ENCODE measurements around the gene MISP.
"Not testable (repeated sequence)": the region's sequence is repeated elsewhere in the genome, so short reads cannot be mapped to it uniquely, and the experiment has no call there.

MISP gene, protein sequence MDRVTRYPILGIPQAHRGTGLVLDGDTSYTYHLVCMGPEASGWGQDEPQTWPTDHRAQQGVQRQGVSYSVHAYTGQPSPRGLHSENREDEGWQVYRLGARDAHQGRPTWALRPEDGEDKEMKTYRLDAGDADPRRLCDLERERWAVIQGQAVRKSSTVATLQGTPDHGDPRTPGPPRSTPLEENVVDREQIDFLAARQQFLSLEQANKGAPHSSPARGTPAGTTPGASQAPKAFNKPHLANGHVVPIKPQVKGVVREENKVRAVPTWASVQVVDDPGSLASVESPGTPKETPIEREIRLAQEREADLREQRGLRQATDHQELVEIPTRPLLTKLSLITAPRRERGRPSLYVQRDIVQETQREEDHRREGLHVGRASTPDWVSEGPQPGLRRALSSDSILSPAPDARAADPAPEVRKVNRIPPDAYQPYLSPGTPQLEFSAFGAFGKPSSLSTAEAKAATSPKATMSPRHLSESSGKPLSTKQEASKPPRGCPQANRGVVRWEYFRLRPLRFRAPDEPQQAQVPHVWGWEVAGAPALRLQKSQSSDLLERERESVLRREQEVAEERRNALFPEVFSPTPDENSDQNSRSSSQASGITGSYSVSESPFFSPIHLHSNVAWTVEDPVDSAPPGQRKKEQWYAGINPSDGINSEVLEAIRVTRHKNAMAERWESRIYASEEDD

DNA sequence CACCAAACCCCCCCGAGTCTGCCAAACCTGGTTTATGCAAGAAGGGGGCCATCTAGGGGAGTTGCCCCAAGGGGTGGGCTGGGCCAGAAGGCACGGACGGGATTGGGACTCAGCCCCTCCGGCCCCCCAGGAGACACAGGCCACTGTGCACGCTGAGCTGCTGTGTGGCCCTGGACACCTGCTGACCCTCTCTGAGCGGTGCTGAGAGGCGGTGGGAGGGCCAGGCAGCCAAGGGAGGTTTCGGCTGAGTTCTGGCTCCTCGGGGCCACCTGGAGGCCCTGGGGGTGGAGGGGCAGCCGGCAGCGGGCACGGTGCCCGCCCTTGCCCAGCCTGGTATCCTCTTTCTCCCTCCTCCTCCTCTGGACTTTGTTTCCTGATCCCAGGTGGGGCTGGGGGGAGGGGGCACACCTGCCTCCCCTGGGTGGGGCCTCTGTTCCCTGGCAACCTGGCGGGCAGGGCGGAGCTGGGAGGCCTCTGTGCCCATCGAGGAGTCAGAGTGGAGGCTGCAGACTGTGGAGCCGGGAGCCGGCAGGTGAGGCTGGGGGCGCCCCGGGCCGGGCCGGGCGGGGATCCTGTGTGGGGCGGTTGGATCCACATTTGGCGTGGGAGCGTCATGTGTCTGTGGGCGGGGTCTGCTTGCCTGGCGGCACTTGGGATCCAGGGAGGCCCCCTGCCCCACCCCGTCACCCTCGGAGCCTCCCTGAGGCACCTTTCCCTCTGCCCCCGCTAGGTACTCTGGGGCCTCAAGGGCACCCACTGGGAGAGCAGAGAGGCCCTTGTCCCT lies at the start of gene MISP:
TSS of gene MISP (plus strand) at position 473 of the 784 bp plus-strand sequence. CDS start 5,835 bp downstream, outside the sequence.
- H3K4me3 ChIP-seq (ENCODE audit: low read depth, low read length): no peak within 1 kb of the TSS
- no peak for DNase-seq (ENCODE audit: low read depth)
- in situ Hi-C loops (cut with HindIII; ENCODE audit: low sequenced_read_pairs): no loop called here
- TF ChIP-seq, protein P1, sequence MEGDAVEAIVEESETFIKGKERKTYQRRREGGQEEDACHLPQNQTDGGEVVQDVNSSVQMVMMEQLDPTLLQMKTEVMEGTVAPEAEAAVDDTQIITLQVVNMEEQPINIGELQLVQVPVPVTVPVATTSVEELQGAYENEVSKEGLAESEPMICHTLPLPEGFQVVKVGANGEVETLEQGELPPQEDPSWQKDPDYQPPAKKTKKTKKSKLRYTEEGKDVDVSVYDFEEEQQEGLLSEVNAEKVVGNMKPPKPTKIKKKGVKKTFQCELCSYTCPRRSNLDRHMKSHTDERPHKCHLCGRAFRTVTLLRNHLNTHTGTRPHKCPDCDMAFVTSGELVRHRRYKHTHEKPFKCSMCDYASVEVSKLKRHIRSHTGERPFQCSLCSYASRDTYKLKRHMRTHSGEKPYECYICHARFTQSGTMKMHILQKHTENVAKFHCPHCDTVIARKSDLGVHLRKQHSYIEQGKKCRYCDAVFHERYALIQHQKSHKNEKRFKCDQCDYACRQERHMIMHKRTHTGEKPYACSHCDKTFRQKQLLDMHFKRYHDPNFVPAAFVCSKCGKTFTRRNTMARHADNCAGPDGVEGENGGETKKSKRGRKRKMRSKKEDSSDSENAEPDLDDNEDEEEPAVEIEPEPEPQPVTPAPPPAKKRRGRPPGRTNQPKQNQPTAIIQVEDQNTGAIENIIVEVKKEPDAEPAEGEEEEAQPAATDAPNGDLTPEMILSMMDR (IDR thresholded peaks at IDR 0.05; ENCODE audit: low read depth, low read length, missing control alignments): no peak

DNA sequence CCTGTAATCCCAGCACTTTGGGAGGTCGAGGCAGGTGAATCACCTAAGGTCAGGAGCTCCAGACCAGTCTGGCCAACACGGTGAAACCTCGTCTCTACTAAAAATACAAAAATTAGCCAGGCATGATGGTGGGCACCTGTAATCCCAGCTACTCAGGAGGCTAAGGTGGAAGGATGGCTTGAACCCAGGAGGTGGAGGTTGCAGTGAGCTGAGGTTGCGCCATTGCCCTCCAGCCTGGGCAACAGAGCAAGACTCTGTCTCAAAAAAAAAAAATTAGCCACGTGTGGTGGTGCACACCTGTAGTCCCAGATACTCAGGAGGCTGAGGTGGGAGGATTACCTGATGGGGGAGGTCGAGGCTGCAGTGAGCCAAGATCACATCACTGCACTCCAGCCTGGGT lies 48.1 kb upstream of the MISP start:
- not testable (repeated sequence) for H3K4me3 ChIP-seq (ENCODE audit: low read depth, low read length)

DNA sequence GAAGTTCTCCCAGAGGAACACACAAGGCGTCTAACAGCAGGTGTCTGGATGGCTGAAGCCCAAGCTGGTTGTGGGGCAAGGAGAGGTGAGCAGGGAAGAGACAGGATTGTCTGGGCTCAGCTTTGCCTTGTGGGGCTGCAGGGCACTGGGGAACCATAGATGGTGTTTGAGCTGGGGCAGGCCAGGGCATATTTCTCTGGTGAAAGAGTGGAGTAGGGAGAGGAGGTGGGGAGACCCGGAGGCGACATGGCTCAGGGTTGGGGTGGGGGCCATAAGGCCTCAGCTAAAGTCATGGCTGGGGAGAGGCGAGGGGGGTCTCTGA lies 47.6 kb upstream of the MISP start:
- DNase-seq (ENCODE audit: low read depth): no peak
- TF ChIP-seq, protein P1 (IDR thresholded peaks at IDR 0.05; ENCODE audit: low read depth, low read length, missing control alignments): no peak
- in situ Hi-C loops (cut with HindIII; ENCODE audit: low sequenced_read_pairs): no loop called here
- H3K4me3 ChIP-seq (ENCODE audit: low read depth, low read length): no peak overlapping the region

More for the DNA sequence above, 48.1 kb upstream of the MISP start:
- DNase-seq (ENCODE audit: low read depth); in situ Hi-C loops (cut with HindIII; ENCODE audit: low sequenced_read_pairs): not testable (repeated sequence)

DNA sequence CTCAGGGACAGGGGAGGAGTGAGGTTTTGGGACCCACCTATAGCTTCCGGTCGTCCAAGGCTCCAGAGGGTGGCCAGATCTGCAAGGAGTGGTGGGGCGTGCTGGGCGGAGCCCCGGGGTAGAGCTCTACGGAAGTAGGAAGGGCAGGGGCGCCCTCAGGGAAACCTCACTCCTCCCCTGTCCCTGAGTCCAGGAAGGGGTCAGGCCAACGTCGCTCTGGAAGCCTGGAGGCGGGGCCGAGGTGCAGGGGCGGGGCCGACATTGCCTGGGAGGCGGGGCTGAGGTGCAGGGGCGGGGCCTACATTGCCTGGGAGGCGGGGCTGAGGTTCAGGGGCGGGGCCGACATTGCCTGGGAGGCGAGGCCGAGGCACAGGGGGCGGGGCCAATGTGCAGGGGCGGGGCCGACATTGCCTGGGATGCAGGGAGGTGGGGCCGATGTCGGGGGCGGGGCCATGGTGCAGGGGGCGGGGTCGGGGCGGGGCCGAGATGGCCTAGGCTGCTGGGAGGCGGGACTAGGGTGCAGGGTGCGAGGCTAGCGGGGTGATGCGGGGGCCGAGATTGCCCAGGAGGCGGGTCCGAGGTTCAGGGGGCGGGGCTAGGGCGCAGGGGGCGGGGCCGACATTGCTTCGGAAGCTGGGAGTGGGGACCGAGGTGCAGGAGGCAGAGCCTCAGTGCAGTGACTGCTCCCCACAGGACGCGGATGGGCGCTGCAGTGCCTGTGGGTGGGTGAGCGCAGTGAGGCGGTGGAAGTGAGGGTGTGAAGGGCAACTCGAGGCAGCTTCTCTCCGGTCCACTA lies 47.1 kb upstream of the MISP start:
- no peak overlapping the region for H3K4me3 ChIP-seq (ENCODE audit: low read depth, low read length)
- in situ Hi-C loops (cut with HindIII; ENCODE audit: low sequenced_read_pairs): no loop called here
- TF ChIP-seq, protein P1 (IDR thresholded peaks at IDR 0.05; ENCODE audit: low read depth, low read length, missing control alignments): no peak
- no peak for DNase-seq (ENCODE audit: low read depth)

DNA sequence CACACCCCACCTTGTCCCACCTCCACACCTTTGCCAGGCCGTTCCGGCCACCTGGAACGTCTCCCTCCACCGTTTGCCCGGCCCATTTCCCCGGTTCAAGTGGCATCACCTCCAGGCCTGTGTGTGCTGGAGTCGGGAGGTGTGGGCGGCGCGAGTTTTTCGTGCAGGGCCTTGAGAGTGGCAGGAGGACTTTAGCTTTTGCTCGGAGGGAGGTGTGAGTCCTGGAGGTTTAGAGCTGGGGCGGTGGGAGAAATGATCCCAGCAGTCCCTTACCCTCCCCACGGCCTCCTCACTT lies 46.5 kb upstream of the MISP start:
- in situ Hi-C loops (cut with HindIII; ENCODE audit: low sequenced_read_pairs): no loop called here
- TF ChIP-seq, protein P1 (IDR thresholded peaks at IDR 0.05; ENCODE audit: low read depth, low read length, missing control alignments): no peak
- no peak for DNase-seq (ENCODE audit: low read depth)
- no peak overlapping the region for H3K4me3 ChIP-seq (ENCODE audit: low read depth, low read length)

DNA sequence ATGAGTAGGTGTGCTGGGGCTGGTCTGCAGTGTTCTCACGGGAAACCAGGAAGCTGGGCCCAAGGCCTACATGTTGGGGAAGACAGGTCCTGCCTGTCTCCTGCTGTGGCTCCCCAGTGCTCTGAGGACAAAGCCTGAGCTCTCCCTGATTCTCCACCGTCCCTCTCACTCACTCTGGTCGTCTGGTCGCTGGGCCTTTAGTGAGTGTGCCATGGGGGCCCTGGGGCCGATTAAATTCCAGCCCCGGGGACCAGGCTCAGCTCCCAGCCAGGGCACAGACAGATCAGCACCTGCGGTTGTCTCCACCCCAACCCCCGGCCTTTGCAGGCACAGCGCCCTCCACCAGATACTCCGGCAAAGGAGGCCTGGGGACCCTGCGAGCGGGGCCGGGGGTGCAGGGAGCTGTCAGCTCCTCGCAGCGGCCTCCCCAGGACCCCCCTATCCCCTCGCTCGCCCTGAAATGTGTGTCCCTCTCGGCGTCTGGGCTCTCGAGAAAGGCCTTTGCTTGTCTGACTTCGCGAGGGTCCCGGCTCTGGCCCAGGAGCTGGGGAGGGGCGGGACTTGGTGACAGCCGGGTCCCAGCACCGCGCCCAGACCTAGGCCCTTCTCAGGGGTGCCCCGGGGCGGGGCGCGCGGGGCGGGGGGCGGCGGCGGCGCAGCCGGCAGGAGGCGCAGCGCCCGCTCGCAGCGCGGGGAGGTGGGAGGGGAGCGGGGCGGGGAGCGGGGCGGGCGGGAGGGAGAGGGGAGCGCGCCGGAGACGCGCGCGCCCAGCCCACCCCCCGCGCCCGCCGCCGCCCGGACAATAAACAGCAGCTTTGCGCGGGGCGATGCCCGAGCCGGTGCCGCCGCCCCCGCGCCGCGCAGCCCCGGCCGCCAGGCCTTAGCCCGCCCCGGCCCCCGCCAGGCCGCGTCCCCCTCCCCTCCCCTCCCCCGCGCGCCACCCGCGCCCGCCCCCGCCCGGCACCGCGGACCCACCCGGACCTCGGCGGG lies 42.5 kb upstream of the MISP start, which contains the start of gene PALM:
TSS of gene PALM (plus strand) at position 782 of the 990 bp plus-strand sequence. CDS start 212 bp downstream, outside the sequence.
- DNase-seq (ENCODE audit: low read depth): no peak
- in situ Hi-C loops (cut with HindIII; ENCODE audit: low sequenced_read_pairs): no loop called here
- H3K4me3 ChIP-seq (ENCODE audit: low read depth, low read length): peak within 1 kb of the TSS; percentile 64
- TF ChIP-seq, protein P1 (IDR thresholded peaks at IDR 0.05; ENCODE audit: low read depth, low read length, missing control alignments): peak; percentile 7
